ENCODE measurements around the gene LRRC41. TPM values are rescaled to one million over a fixed set of nuclear protein-coding genes. Genes with fewer than 3 reads are reported as not detected.

LRRC41 gene
- polyA plus RNA-seq, 1 of the 3 experiments (the other 2 are of a cell fraction), result 59.3 TPM

GRCh38 chr1:46335081-46335480 lies 31.7 kb upstream of the LRRC41 start:
- H3F3A ChIP-seq (replicated peaks; ENCODE audit: insufficient read depth), result peaks cover 10% of the 10 kb centered on the region
- TF ChIP-seq FOSL2 (IDR thresholded peaks at IDR 0.05; ENCODE audit: borderline replicate concordance, low read depth) (no peak), POLR2AphosphoS5 (IDR thresholded peaks at IDR 0.05; ENCODE audit: low read depth, low read length) (no peak), SIN3A (IDR thresholded peaks at IDR 0.05; ENCODE audit: borderline replicate concordance, low read depth, low read length) (no peak), ELF1 (IDR thresholded peaks at IDR 0.05) (no peak), TCF12 (IDR thresholded peaks at IDR 0.05) (no peak), YY1 (IDR thresholded peaks at IDR 0.05; ENCODE audit: low read depth) (no peak)
- H3K4me3 ChIP-seq (ENCODE audit: low read depth in 2 of 2, low read length in 1 of 2), result no peak overlapping the region
- H3K9me3 ChIP-seq, result no peaks in the 10 kb centered on the region
- H3K27me3 ChIP-seq (ENCODE audit: insufficient read depth), result no peaks in the 10 kb centered on the region
- H3K79me2 ChIP-seq (ENCODE audit: insufficient read depth), result no peaks in the 10 kb centered on the region
- CTCF ChIA-PET, result interaction anchor here (1.1 to 1.5 kb wide), 2 partner anchors 12 to 112 kb away, joined by 3 to 6 read pairs; no protein-coding TSS in a partner anchor
- 90% methylated on average over 3 of the region's 3 CpGs for WGBS (ENCODE audit: low lambda C conversion rate)
- peaks cover 3 to 6% of the 10 kb centered on the region in 2 experiments; a peak in 1 of 4 replicates for H3K4me1 ChIP-seq (ENCODE audit: control insufficient read depth in 1 of 2, insufficient read depth in 2 of 2, low read depth in 1 of 2, low read length in 1 of 2)
- H3K9me2 ChIP-seq, result no peaks in the 10 kb centered on the region
- H4K20me1 ChIP-seq (ENCODE audit: insufficient read depth), result no peaks in the 10 kb centered on the region
- H3K4me2 ChIP-seq, result no peak overlapping the region
- no peak overlapping the region for H3K9ac ChIP-seq
- no peak overlapping the region for H2AFZ ChIP-seq (ENCODE audit: low read depth)
- H3K36me3 ChIP-seq (replicated peaks in 1 of 2; ENCODE audit: control insufficient read depth in 1 of 2, insufficient read depth in 2 of 2, low read length in 1 of 2), result no peaks in the 10 kb centered on the region
- no peak for DNase-seq
- POLR2A ChIA-PET, result no interaction called here
- no peak overlapping the region for H3K27ac ChIP-seq (ENCODE audit: low read depth in 2 of 2, low read length in 1 of 2)

- Histone ChIP-seq H3K4me2 (no peak overlapping the region), H3K4me1 (ENCODE audit: control insufficient read depth in 1 of 2, insufficient read depth in 2 of 2, low read depth in 1 of 2, low read length in 1 of 2) (no peaks in the 10 kb centered on the region), H3K9ac (no peak overlapping the region), H2AFZ (ENCODE audit: low read depth) (no peak overlapping the region), H3K27me3 (ENCODE audit: insufficient read depth) (no peaks in the 10 kb centered on the region), H3K27ac (ENCODE audit: low read depth in 2 of 2, low read length in 1 of 2) (no peak overlapping the region), H3K36me3 (replicated peaks in 1 of 2; ENCODE audit: control insufficient read depth in 1 of 2, insufficient read depth in 2 of 2, low read length in 1 of 2) (no peaks in the 10 kb centered on the region), H3K9me3 (no peaks in the 10 kb centered on the region), H3K4me3 (ENCODE audit: low read depth in 2 of 2, low read length in 1 of 2) (no peak overlapping the region), H3K79me2 (ENCODE audit: insufficient read depth) (no peaks in the 10 kb centered on the region), H3K9me2 (no peaks in the 10 kb centered on the region), H4K20me1 (ENCODE audit: insufficient read depth) (no peaks in the 10 kb centered on the region), H3F3A (replicated peaks; ENCODE audit: insufficient read depth) (peaks cover 4% of the 10 kb centered on the region)
- WGBS (ENCODE audit: low lambda C conversion rate), result 67% methylated on average over 2 of the region's 2 CpGs
- ChIA-PET POLR2A (no interaction called here), CTCF (interaction anchor here (0.9 to 1.5 kb wide), 6 partner anchors 8 to 31 kb away, joined by 3 to 7 read pairs (median 4); partner anchors contain the start of genes LRRC41 and UQCRH)
- DNase-seq, result no peak
- TF ChIP-seq EP300 (IDR thresholded peaks at IDR 0.05; ENCODE audit: borderline replicate concordance in 1 of 2, low read depth in 1 of 2, low read length in 1 of 2) (no peak), MEF2A (IDR thresholded peaks at IDR 0.05; ENCODE audit: borderline replicate concordance, low read depth) (no peak), SIN3A (IDR thresholded peaks at IDR 0.05; ENCODE audit: borderline replicate concordance, low read depth, low read length) (no peak), TEAD4 (IDR thresholded peaks at IDR 0.05; ENCODE audit: borderline replicate concordance, insufficient read depth) (no peak), NRF1 (IDR thresholded peaks at IDR 0.05; ENCODE audit: low read depth, low read length) (no peak), ELF1 (IDR thresholded peaks at IDR 0.05) (no peak), TAF1 (IDR thresholded peaks at IDR 0.05; ENCODE audit: borderline replicate concordance, low read depth, low read length) (no peak), TCF12 (IDR thresholded peaks at IDR 0.05) (no peak), EZH2phosphoT487 (IDR thresholded peaks at IDR 0.05; ENCODE audit: borderline replicate concordance, low read depth) (no peak), JUND (IDR thresholded peaks at IDR 0.05) (no peak), RFX5 (IDR thresholded peaks at IDR 0.05; ENCODE audit: low read length) (no peak), REST (IDR thresholded peaks at IDR 0.05; ENCODE audit: low read depth, low read length) (no peak), CHD2 (IDR thresholded peaks at IDR 0.05; ENCODE audit: low read length, partially characterized antibody) (no peak), NFIC (IDR thresholded peaks at IDR 0.05; ENCODE audit: borderline replicate concordance) (no peak), SMC3 (IDR thresholded peaks at IDR 0.05; ENCODE audit: low read depth, low read length) (no peak), RXRA (IDR thresholded peaks at IDR 0.05; ENCODE audit: borderline replicate concordance, low read depth) (no peak), FOXM1 (IDR thresholded peaks at IDR 0.05; ENCODE audit: low read depth) (no peak), RCOR1 (IDR thresholded peaks at IDR 0.05; ENCODE audit: low read length) (no peak)
- TF ChIP-seq, protein P1, sequence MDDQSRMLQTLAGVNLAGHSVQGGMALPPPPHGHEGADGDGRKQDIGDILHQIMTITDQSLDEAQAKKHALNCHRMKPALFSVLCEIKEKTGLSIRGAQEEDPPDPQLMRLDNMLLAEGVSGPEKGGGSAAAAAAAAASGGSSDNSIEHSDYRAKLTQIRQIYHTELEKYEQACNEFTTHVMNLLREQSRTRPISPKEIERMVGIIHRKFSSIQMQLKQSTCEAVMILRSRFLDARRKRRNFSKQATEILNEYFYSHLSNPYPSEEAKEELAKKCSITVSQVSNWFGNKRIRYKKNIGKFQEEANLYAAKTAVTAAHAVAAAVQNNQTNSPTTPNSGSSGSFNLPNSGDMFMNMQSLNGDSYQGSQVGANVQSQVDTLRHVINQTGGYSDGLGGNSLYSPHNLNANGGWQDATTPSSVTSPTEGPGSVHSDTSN (IDR thresholded peaks at IDR 0.05), result no peak
Measured at GRCh38 chr1:46334030-46334384, 30.6 kb upstream of the LRRC41 start.

Measured in SK-N-SH (cell line).